B cell (primary cell): ENCODE results near the gene PTBP3.

Experiments
- EZH2 ChIP-seq: IDR thresholded peaks from 2 replicates; pipeline ENCODE4 v1.6.1; 2012; ENCODE audit warnings: borderline replicate concordance, low read depth, mild to moderate bottlenecking, moderate library complexity, low read length; ENCODE audit not compliant: insufficient read depth, poor library complexity, severe bottlenecking
- TF ChIP-seq, protein P1 (sequence below): fragments of 200-600 bp; IDR thresholded peaks from one replicate; pipeline ENCODE4 v1.8.0; 2022; ENCODE audit warnings: antibody characterized with exemption, mild to moderate bottlenecking

DNA sequence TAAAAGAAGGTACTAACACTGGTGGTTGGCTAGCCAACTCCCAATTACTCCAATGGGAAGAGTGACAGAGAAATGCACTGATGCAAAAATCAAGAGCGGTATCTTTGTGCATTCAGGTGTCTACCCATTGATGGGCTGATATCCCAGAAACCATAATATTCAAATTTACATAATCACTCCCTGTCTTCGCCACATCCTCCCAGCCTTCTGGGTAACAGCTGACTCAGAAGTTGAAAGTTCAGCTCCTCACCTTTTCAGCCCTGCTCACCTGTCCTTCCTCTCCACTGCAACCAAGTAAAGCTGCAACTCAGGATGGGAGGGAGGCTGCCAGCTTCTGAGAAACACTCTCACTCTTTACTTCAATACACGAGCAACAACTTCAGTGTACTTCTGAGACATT is 165.2 kb downstream of the PTBP3 start:
- TF ChIP-seq, protein P1, sequence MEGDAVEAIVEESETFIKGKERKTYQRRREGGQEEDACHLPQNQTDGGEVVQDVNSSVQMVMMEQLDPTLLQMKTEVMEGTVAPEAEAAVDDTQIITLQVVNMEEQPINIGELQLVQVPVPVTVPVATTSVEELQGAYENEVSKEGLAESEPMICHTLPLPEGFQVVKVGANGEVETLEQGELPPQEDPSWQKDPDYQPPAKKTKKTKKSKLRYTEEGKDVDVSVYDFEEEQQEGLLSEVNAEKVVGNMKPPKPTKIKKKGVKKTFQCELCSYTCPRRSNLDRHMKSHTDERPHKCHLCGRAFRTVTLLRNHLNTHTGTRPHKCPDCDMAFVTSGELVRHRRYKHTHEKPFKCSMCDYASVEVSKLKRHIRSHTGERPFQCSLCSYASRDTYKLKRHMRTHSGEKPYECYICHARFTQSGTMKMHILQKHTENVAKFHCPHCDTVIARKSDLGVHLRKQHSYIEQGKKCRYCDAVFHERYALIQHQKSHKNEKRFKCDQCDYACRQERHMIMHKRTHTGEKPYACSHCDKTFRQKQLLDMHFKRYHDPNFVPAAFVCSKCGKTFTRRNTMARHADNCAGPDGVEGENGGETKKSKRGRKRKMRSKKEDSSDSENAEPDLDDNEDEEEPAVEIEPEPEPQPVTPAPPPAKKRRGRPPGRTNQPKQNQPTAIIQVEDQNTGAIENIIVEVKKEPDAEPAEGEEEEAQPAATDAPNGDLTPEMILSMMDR, result no peak
- no peak for TF ChIP-seq EZH2
